Neural progenitor cell (in vitro differentiated cells): ENCODE data around the gene CDR2L. TPM values are rescaled to one million over a fixed set of nuclear protein-coding genes. Genes with fewer than 3 reads are reported as not detected.
A peak's percentile ranks its signal among the peaks of the same experiment; 100 is the strongest.

Experiments
- DNase-seq: peaks from one replicate; pipeline ENCODE4 v3.0.0-alpha.2; 2016; ENCODE audit warnings: low spot score
- H2AFZ ChIP-seq: fragments of 200-600 bp; sonication (generic); replicated peaks from 2 replicates; pipeline ENCODE4 v1.6.1; 2016; ENCODE audit warnings: antibody characterized with exemption
- H3F3A ChIP-seq: fragments of 200-600 bp; sonication (generic); 2 replicates; pipeline ENCODE4 v1.6.1; 2016; ENCODE audit warnings: antibody characterized with exemption, low read depth
- H3K27ac ChIP-seq: fragments of 200-600 bp; sonication (generic); 2 replicates; pipeline ENCODE4 v1.5.1; 2016; ENCODE audit warnings: mild to moderate bottlenecking
- H3K27me3 ChIP-seq: fragments of 200-600 bp; sonication (generic); 2 replicates; pipeline ENCODE4 v1.6.1; 2016; ENCODE audit warnings: mild to moderate bottlenecking, moderate library complexity
- H3K36me3 ChIP-seq: fragments of 200-600 bp; sonication (generic); 2 replicates; pipeline ENCODE4 v1.5.1; 2016
- H3K4me1 ChIP-seq: fragments of 200-600 bp; sonication (generic); 2 replicates; pipeline ENCODE4 v1.6.1; 2016; ENCODE audit warnings: mixed run types
- H3K4me2 ChIP-seq: fragments of 200-600 bp; sonication (generic); 2 replicates; pipeline ENCODE4 v1.6.1; 2016
- H3K4me3 ChIP-seq: fragments of 200-600 bp; sonication (generic); 2 replicates; pipeline ENCODE4 v1.5.1; 2016
- H3K79me2 ChIP-seq: fragments of 200-600 bp; sonication (generic); 2 replicates; pipeline ENCODE4 v1.6.1; 2016; ENCODE audit warnings: low read depth
- H3K9ac ChIP-seq: fragments of 200-600 bp; sonication (generic); 2 replicates; pipeline ENCODE4 v1.6.1; 2016
- H3K9me3 ChIP-seq: fragments of 200-600 bp; sonication (generic); 2 replicates; pipeline ENCODE4 v1.5.1; 2016; ENCODE audit warnings: low read depth
- H4K20me1 ChIP-seq: fragments of 200-600 bp; sonication (generic); 2 replicates; pipeline ENCODE4 v1.6.1; 2016; ENCODE audit warnings: low read depth
- H3K27ac Mint-ChIP-seq: 3 replicates; pipeline ENCODE4 v1.8.0; 2021; ENCODE audit warnings: mixed read lengths
- H3K27me3 Mint-ChIP-seq: 2 replicates; pipeline ENCODE4 v1.8.0; 2022; ENCODE audit warnings: low read depth, mild to moderate bottlenecking, inconsistent platforms, moderate library complexity, mixed read lengths; ENCODE audit not compliant: insufficient read depth
- H3K36me3 Mint-ChIP-seq: 3 replicates; pipeline ENCODE4 v1.8.0; 2021; ENCODE audit warnings: mixed read lengths
- H3K4me1 Mint-ChIP-seq: 3 replicates; pipeline ENCODE4 v1.8.0; 2021; ENCODE audit warnings: mixed read lengths
- H3K4me3 Mint-ChIP-seq: 3 replicates; pipeline ENCODE4 v1.8.0; 2021; ENCODE audit warnings: mild to moderate bottlenecking, moderate library complexity, mixed read lengths
- H3K9me3 Mint-ChIP-seq: 3 replicates; pipeline ENCODE4 v1.8.0; 2020; ENCODE audit warnings: mixed read lengths
- CTCF ChIP-seq: fragments of 200-600 bp; sonication (generic); IDR thresholded peaks from 2 replicates; pipeline ENCODE4 v1.5.1; 2017; ENCODE audit warnings: antibody characterized with exemption, mild to moderate bottlenecking
- EZH2 ChIP-seq: fragments of 200-600 bp; sonication (generic); IDR thresholded peaks from 2 replicates; pipeline ENCODE4 v1.6.1; 2017; ENCODE audit warnings: antibody characterized with exemption, mild to moderate bottlenecking, moderate library complexity
- EZH2phosphoT487 ChIP-seq: fragments of 200-600 bp; sonication (generic); IDR thresholded peaks from 2 replicates; pipeline ENCODE4 v1.6.1; 2017; ENCODE audit warnings: antibody characterized with exemption
- total RNA-seq: library from RNA; depleted of rRNA; stranded (reverse); fragments of >200 nt; gene quantifications from 2 replicates; pipeline ENCODE4 v1.2.3, GENCODE V29; 2015; ENCODE audit warnings: low replicate concordance

Gene CDR2L
- total RNA-seq, 1 donor from 2014 or later = 4.0 TPM

- Histone ChIP-seq H3K4me3 (no peak overlapping the region), H3K9ac (no peak overlapping the region), H3K79me2 (no peaks in the 10 kb centered on the region), H3K4me1 (no peaks in the 10 kb centered on the region), H3K27ac (no peak overlapping the region), H4K20me1 (no peaks in the 10 kb centered on the region), H3F3A (no peaks in the 10 kb centered on the region), H3K9me3 (no peaks in the 10 kb centered on the region), H2AFZ (no peak overlapping the region), H3K27me3 (peaks cover 22% of the 10 kb centered on the region), H3K36me3 (no peaks in the 10 kb centered on the region), H3K4me2 (no peak overlapping the region)
- H3K9me3 Mint-ChIP-seq = no peaks in the 10 kb centered on the region
- no peaks in the 10 kb centered on the region for H3K4me1 Mint-ChIP-seq
- no peak for DNase-seq
- no peak overlapping the region for H3K27ac Mint-ChIP-seq
- no peaks in the 10 kb centered on the region for H3K36me3 Mint-ChIP-seq
- H3K4me3 Mint-ChIP-seq = peak overlapping the region; percentile 24
- no peak for TF ChIP-seq EZH2phosphoT487
- TF ChIP-seq CTCF = no peak
- no peak for TF ChIP-seq EZH2
- peaks cover 23% of the 10 kb centered on the region for H3K27me3 Mint-ChIP-seq
These were observed 32.6 kb upstream of the CDR2L start for GRCh38 chr17:74954665-74955421.

DNA sequence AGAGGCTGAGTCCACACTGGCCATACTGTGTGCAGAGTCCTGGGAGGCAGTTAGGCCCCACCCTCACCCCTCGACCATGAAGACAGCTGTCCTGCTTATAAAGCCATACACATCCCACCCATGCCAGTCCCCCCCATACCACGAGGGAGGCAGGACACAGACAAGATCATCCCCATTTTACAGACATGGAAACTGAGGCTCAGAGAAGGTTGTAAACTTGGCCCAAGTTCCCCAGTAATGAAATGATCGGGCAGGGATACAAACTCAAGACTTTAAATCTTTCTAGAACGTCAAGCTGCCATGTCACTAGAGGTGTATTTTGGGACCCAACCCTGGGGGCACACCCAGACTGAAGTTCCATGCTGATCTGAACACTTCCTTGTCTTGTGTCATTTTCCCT, 31.3 kb upstream of the CDR2L start:
- Histone ChIP-seq H3K36me3 (no peaks in the 10 kb centered on the region), H4K20me1 (no peaks in the 10 kb centered on the region)
- TF ChIP-seq EZH2 = no peak
- TF ChIP-seq EZH2phosphoT487 = no peak
- TF ChIP-seq CTCF = no peak

DNA sequence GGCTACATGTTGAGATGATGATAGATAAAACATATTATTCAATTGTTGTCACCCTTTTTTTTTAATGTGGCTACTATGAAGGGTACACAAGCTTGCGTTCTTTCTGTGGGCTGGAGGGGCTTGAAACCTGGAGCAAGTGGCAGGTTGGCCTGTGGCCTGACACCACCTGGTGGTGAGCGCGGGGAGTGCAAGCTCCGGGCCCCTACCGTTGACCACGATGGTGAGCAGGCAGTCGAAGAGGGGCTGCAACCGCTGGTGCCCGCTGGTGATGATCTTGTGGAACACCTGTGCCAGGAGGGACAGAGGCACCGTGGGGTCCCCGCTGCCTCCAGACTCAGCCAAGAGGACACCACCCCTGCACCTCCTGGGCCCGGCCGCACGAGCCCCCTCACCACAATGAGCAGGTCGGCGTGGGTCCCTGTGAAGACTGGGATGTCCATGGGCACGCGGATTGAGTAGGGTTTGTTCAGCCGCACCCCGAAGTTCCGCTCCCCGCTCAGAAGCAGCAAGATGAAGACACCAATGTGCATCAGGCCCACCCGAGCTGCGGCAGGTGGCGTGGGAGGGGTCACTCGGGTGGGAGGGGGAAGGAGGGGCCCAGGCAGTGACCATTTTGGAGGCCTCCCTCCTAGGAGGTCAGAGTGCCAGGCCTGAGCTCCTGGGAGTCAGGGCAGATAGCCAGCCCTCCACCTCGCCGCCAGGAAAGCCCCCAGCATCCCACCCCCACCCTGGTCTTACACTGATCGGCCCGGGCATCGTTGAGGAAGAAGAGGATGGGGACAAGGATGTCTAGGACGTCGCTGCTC, 29.3 kb upstream of the CDR2L start:
- peaks cover 6% of the 10 kb centered on the region for H3K4me1 Mint-ChIP-seq
- H3K36me3 Mint-ChIP-seq = no peaks in the 10 kb centered on the region
- H3K27ac ChIP-seq = no peak overlapping the region
- TF ChIP-seq CTCF (peak; percentile 85), EZH2phosphoT487 (no peak)
- no peaks in the 10 kb centered on the region for H3F3A ChIP-seq
- H3K9me3 ChIP-seq = no peaks in the 10 kb centered on the region
- H3K4me3 Mint-ChIP-seq = no peak overlapping the region
- no peaks in the 10 kb centered on the region for H3K4me1 ChIP-seq
- H3K27me3 ChIP-seq = peaks cover 33% of the 10 kb centered on the region
- no peak overlapping the region for H3K9ac ChIP-seq
- DNase-seq = peak; percentile 79
- H3K36me3 ChIP-seq = no peaks in the 10 kb centered on the region
- H3K27me3 Mint-ChIP-seq = peaks cover 24% of the 10 kb centered on the region
- H4K20me1 ChIP-seq = no peaks in the 10 kb centered on the region
- no peak overlapping the region for H3K27ac Mint-ChIP-seq
- no peaks in the 10 kb centered on the region for H3K9me3 Mint-ChIP-seq
- H3K4me2 ChIP-seq = no peak overlapping the region
- no peaks in the 10 kb centered on the region for H3K79me2 ChIP-seq
- no peak overlapping the region for H2AFZ ChIP-seq
- no peak overlapping the region for H3K4me3 ChIP-seq

More for the DNA sequence above, 31.3 kb upstream of the CDR2L start:
- no peak overlapping the region for H3K27ac ChIP-seq
- no peak overlapping the region for H3K4me3 Mint-ChIP-seq
- no peaks in the 10 kb centered on the region for H3K4me1 ChIP-seq
- H3F3A ChIP-seq = no peaks in the 10 kb centered on the region
- no peak overlapping the region for H3K9ac ChIP-seq
- H3K36me3 Mint-ChIP-seq = no peaks in the 10 kb centered on the region
- no peak overlapping the region for H3K4me2 ChIP-seq
- H3K4me3 ChIP-seq = no peak overlapping the region
- H3K9me3 Mint-ChIP-seq = no peaks in the 10 kb centered on the region
- H3K9me3 ChIP-seq = no peaks in the 10 kb centered on the region
- H2AFZ ChIP-seq = no peak overlapping the region
- H3K79me2 ChIP-seq = no peaks in the 10 kb centered on the region
- no peak for DNase-seq
- no peak overlapping the region for H3K27ac Mint-ChIP-seq
- peaks cover 2% of the 10 kb centered on the region for H3K4me1 Mint-ChIP-seq
- H3K27me3 Mint-ChIP-seq = peaks cover 26% of the 10 kb centered on the region
- H3K27me3 ChIP-seq = peaks cover 33% of the 10 kb centered on the region
